Endothelial cell of umbilical vein (primary cell): ENCODE data around the gene SEC63. TPM values are rescaled to one million over a fixed set of nuclear protein-coding genes. Genes with fewer than 3 reads are reported as not detected.

Experiments used
- BruUV-seq: library from RNA; stranded (reverse); fragments of 400-500 nt; replicated peaks from 2 replicates; lab custom pipeline; 2021; lab: Mats Ljungman, UMichigan
- CTCF ChIA-PET: fragments of 300-600, 350-600 bp; sonication (Branson Sonifier 250); formaldehyde crosslinking; loops from one replicate; lab custom pipeline; 2021; ENCODE audit warnings: antibody characterized with exemption, inconsistent platforms; lab: Charles Lee
- POLR2A ChIA-PET: fragments of 300-600, 350-600 bp; sonication (Branson Sonifier 250); formaldehyde crosslinking; loops from one replicate; lab custom pipeline; 2021; ENCODE audit warnings: antibody characterized with exemption, inconsistent platforms; lab: Charles Lee
- DNase-seq: peaks from one replicate; pipeline ENCODE4 v3.0.0-alpha.2; 2011; ENCODE audit warnings: low read depth, low spot score
- FAIRE-seq: peaks from 2 replicates; lab custom pipeline; 2011; peaks lifted over from hg19 to GRCh38; lab: Jason Lieb, UNC
- H2AFZ ChIP-seq: 2 replicates; pipeline ENCODE4 v1.6.0; 2012; ENCODE audit warnings: low read depth, low read length, control low read depth, inconsistent platforms
- H3K27ac ChIP-seq: 2 replicates; pipeline ENCODE4 v1.5.1; 2011; ENCODE audit warnings: low read depth, mild to moderate bottlenecking, control low read depth, low read length, moderate library complexity; ENCODE audit not compliant: insufficient read depth
- H3K27me3 ChIP-seq, 2 experiments: 2 replicates each; pipeline versions ENCODE4 v1.6.0 to v1.6.1; 2011; ENCODE audit warnings: low read length in 2 of 2, mixed read lengths in 1 of 2; ENCODE audit not compliant: control insufficient read depth in 2 of 2, insufficient read depth in 2 of 2
- H3K36me3 ChIP-seq, 2 experiments: 2 replicates in 1 of 2; 3 replicates in 1 of 2; pipeline ENCODE4 v1.5.1; 2011; ENCODE audit warnings: low read length in 2 of 2, mild to moderate bottlenecking in 1 of 2, moderate library complexity in 1 of 2; ENCODE audit not compliant: control insufficient read depth in 2 of 2, insufficient read depth in 2 of 2; ENCODE audit errors: extremely low read depth in 1 of 2
- H3K4me1 ChIP-seq: 3 replicates; pipeline ENCODE4 v1.5.1; 2011; ENCODE audit warnings: mild to moderate bottlenecking, low read length; ENCODE audit not compliant: control insufficient read depth, insufficient read depth; ENCODE audit errors: extremely low read depth
- H3K4me2 ChIP-seq: 2 replicates; pipeline ENCODE4 v1.6.1; 2011; ENCODE audit warnings: low read length, control low read depth, mixed read lengths; ENCODE audit not compliant: insufficient read depth
- H3K4me3 ChIP-seq, 3 experiments: fragments of 200-600 bp in 1 of 3; sonication (generic), shearing (Covaris generic) in 1 of 3; replicated peaks in 1 of 3; 2 replicates each; pipeline ENCODE4 v1.5.1; 2011 to 2016; ENCODE audit warnings: control low read depth in 3 of 3, low read length in 3 of 3, mild to moderate bottlenecking in 2 of 3, inconsistent platforms in 1 of 3, low read depth in 1 of 3, moderate library complexity in 1 of 3; ENCODE audit not compliant: insufficient read depth in 1 of 3
- H3K79me2 ChIP-seq: 2 replicates; pipeline ENCODE4 v1.6.0; 2012; ENCODE audit warnings: low read length, inconsistent platforms; ENCODE audit not compliant: control insufficient read depth, insufficient read depth
- H3K9ac ChIP-seq: replicated peaks from 2 replicates; pipeline ENCODE3; 2011; ENCODE audit warnings: low read length, control low read depth; ENCODE audit not compliant: insufficient read depth; ENCODE audit errors: extremely low read depth
- H3K9me1 ChIP-seq: replicated peaks from 3 replicates; pipeline ENCODE4 v1.6.0; 2011; ENCODE audit warnings: mild to moderate bottlenecking, low read length; ENCODE audit not compliant: control insufficient read depth, insufficient read depth; ENCODE audit errors: extremely low read depth
- H3K9me3 ChIP-seq: replicated peaks from 2 replicates; pipeline ENCODE4 v1.5.1; 2012; ENCODE audit warnings: low read length, inconsistent platforms; ENCODE audit not compliant: control insufficient read depth, insufficient read depth
- H4K20me1 ChIP-seq: replicated peaks from 2 replicates; pipeline ENCODE3; 2011; ENCODE audit warnings: mild to moderate bottlenecking, low read length; ENCODE audit not compliant: control insufficient read depth, insufficient read depth; ENCODE audit errors: extremely low read depth
- CTCF ChIP-seq, 2 donors: IDR thresholded peaks; 1 replicate in 1 of 2; 2 replicates in 1 of 2; pipeline ENCODE4 v1.5.1; 2011; ENCODE audit warnings: low read length in 2 of 2, mild to moderate bottlenecking in 2 of 2, moderate library complexity in 2 of 2, control low read depth in 1 of 2, inconsistent platforms in 1 of 2, low read depth in 1 of 2; ENCODE audit not compliant: insufficient read depth in 1 of 2; ENCODE audit errors: extremely low read depth in 1 of 2
- EZH2 ChIP-seq: IDR thresholded peaks from 2 replicates; pipeline ENCODE4 v1.6.1; 2012; ENCODE audit warnings: borderline replicate concordance, low read depth, mild to moderate bottlenecking, moderate library complexity, low read length, inconsistent platforms; ENCODE audit not compliant: severe bottlenecking
- FOS ChIP-seq: IDR thresholded peaks from 2 replicates; pipeline ENCODE4 v1.6.1; 2011; ENCODE audit warnings: mild to moderate bottlenecking, low read length, moderate library complexity, borderline replicate concordance; ENCODE audit not compliant: insufficient read depth
- GATA2 ChIP-seq: IDR thresholded peaks from 2 replicates; pipeline ENCODE4 v1.7.0; 2011; ENCODE audit warnings: low read depth, mild to moderate bottlenecking, moderate library complexity, mixed read lengths, low read length; ENCODE audit not compliant: insufficient read length, insufficient read depth
- JUN ChIP-seq: IDR thresholded peaks from 2 replicates; pipeline ENCODE4 v1.6.1; 2011; ENCODE audit warnings: borderline replicate concordance, low read depth; ENCODE audit not compliant: insufficient read length, insufficient read depth
- MYC ChIP-seq: IDR thresholded peaks from one replicate; pipeline ENCODE4 v1.6.1; 2011; ENCODE audit warnings: mild to moderate bottlenecking, low read depth, low read length
- POLR2A ChIP-seq: IDR thresholded peaks from 2 replicates; pipeline ENCODE4 v1.6.1; 2012; ENCODE audit warnings: low read depth, mild to moderate bottlenecking, control low read depth, low read length
- dilution Hi-C: fragments of 300-500 bp; cut with MboI; formaldehyde crosslinking; loops from one replicate; pipeline ENCODE4 v1.15.0; 2019; ENCODE audit warnings: low sequenced_read_pairs; ENCODE audit not compliant: extremely low pct_ligation_motif_present
- intact Hi-C: fragments of 100-400 bp; cut with micrococcal nuclease; formaldehyde crosslinking; loops from one replicate; pipeline ENCODE4 v1.10.0; 2022
- polyA plus RNA-seq, 4 experiments: library from polyadenylated mRNA; depleted of rRNA in 3 of 4; stranded (reverse) in 3 of 4; unstranded in 1 of 4; fragments of >200 nt; gene quantifications; 2 replicates each; pipeline versions ENCODE4 v1.2.1 to v1.2.3, GENCODE V29; 2011 to 2012; ENCODE audit warnings: missing spikeins in 1 of 4
- total RNA-seq: library from RNA; stranded (reverse); gene quantifications from 2 replicates; pipeline ENCODE4 v1.2.3, GENCODE V29; 2021
- TF ChIP-seq, protein P1 (sequence below): IDR thresholded peaks from 2 replicates; pipeline ENCODE4 v1.6.1; 2011; ENCODE audit not compliant: insufficient read depth, insufficient read length

SEC63 gene
- total and polyA plus RNA-seq, 2 donors (not counting 3 experiments of a cell fraction or from before 2014, with no cell fraction given), result 14.8 to 132 TPM

GRCh38 chr6:107843400-107843799 is 114.6 kb downstream of the SEC63 start:
- no peak for FAIRE-seq
- DNase-seq, result no peak
- H3K9me3 ChIP-seq, result no peaks in the 10 kb centered on the region
- H3K4me3 ChIP-seq, result no peak overlapping the region
- CTCF ChIA-PET, result interaction anchor here (1.9 kb wide), 1 partner anchor 23 kb away, joined by 4 read pairs; no protein-coding TSS in a partner anchor
- peaks cover 1% of the 10 kb centered on the region for H3K4me1 ChIP-seq
- no peak overlapping the region for H3K9ac ChIP-seq
- H3K36me3 ChIP-seq, result no peaks in the 10 kb centered on the region
- peaks cover 8 to 15% of the 10 kb centered on the region in 2 experiments for H3K27me3 ChIP-seq
- no peak overlapping the region for H3K4me2 ChIP-seq
- BruUV-seq, result no TSS peak
- dilution Hi-C loops, result no loop called here
- no peak overlapping the region for H3K27ac ChIP-seq
- H4K20me1 ChIP-seq, result no peaks in the 10 kb centered on the region
- POLR2A ChIA-PET, result no interaction called here
- H3K9me1 ChIP-seq, result no peaks in the 10 kb centered on the region
- no peak for TF ChIP-seq CTCF (IDR thresholded peaks at IDR 0.05; ENCODE audit: extremely low read depth in 1 of 2, insufficient read depth in 1 of 2, low read depth in 1 of 2, low read length in 2 of 2)
- no peak for TF ChIP-seq MYC
- TF ChIP-seq JUN, result no peak
- no peak for TF ChIP-seq POLR2A
- TF ChIP-seq, protein P1, sequence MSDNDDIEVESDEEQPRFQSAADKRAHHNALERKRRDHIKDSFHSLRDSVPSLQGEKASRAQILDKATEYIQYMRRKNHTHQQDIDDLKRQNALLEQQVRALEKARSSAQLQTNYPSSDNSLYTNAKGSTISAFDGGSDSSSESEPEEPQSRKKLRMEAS, result no peak
- intact Hi-C loops, result loop anchor here (10.0 kb wide), 1 partner anchor 519 kb away; no protein-coding TSS in a partner anchor
- no peak overlapping the region for H2AFZ ChIP-seq
- no peaks in the 10 kb centered on the region for H3K79me2 ChIP-seq

- no peak overlapping the region for H3K9ac ChIP-seq
- dilution Hi-C loops, result no loop called here
- ChIA-PET CTCF (interaction anchor here (1.2 to 1.7 kb wide), 2 partner anchors 10 to 14 kb away, joined by 3 to 5 read pairs; no protein-coding TSS in a partner anchor), POLR2A (no interaction called here)
- FAIRE-seq, result no peak
- H3K4me3 ChIP-seq, result no peak overlapping the region
- intact Hi-C loops, result loop anchor here (10.0 kb wide), 1 partner anchor 516 kb away; no protein-coding TSS in a partner anchor
- no TSS peak for BruUV-seq
- TF ChIP-seq JUN (no peak), GATA2 (no peak), CTCF (IDR thresholded peaks at IDR 0.05; ENCODE audit: extremely low read depth in 1 of 2, insufficient read depth in 1 of 2, low read depth in 1 of 2, low read length in 2 of 2) (no peak), FOS (no peak), MYC (no peak), EZH2 (no peak)
- no peaks in the 10 kb centered on the region for H4K20me1 ChIP-seq
- H3K27ac ChIP-seq, result no peak overlapping the region
- no peaks in the 10 kb centered on the region for H3K9me3 ChIP-seq
- no peak overlapping the region for H3K4me2 ChIP-seq
- no peaks in the 10 kb centered on the region for H3K36me3 ChIP-seq
- peaks cover 2 to 4% of the 10 kb centered on the region in 2 experiments for H3K27me3 ChIP-seq
- no peaks in the 10 kb centered on the region for H3K79me2 ChIP-seq
- no peaks in the 10 kb centered on the region for H3K4me1 ChIP-seq
- H3K9me1 ChIP-seq, result no peaks in the 10 kb centered on the region
- H2AFZ ChIP-seq, result no peak overlapping the region
- DNase-seq, result no peak
Measured at GRCh38 chr6:107841275-107841670, 116.7 kb downstream of the SEC63 start.
